Smooth muscle cell (in vitro differentiated cells): ENCODE data around the gene SPPL2A. TPM values are rescaled to one million over a fixed set of nuclear protein-coding genes. Genes with fewer than 3 reads are reported as not detected.

Experiments
- DNase-seq: peaks from one replicate; lab custom pipeline; 2025; ENCODE audit not compliant: unreplicated experiment; lab: John Stamatoyannopoulos, UW
- H2AFZ ChIP-seq: fragments of 200-600 bp; sonication (generic); 2 replicates; pipeline ENCODE4 v1.6.0; 2016; ENCODE audit warnings: antibody characterized with exemption, low read depth, mild to moderate bottlenecking
- H3F3A ChIP-seq: fragments of 200-600 bp; sonication (generic); 2 replicates; pipeline ENCODE4 v1.6.0; 2017; ENCODE audit warnings: antibody characterized with exemption, low read depth
- H3K27ac ChIP-seq: fragments of 200-600 bp; sonication (generic); 2 replicates; pipeline ENCODE4 v1.5.1; 2016; ENCODE audit warnings: low read depth, mild to moderate bottlenecking
- H3K27me3 ChIP-seq: fragments of 200-600 bp; sonication (generic); 2 replicates; pipeline ENCODE4 v1.6.1; 2016; ENCODE audit warnings: low read depth, mild to moderate bottlenecking
- H3K36me3 ChIP-seq: fragments of 200-600 bp; sonication (generic); 2 replicates; pipeline ENCODE4 v1.5.1; 2016; ENCODE audit warnings: low read depth
- H3K4me1 ChIP-seq: fragments of 200-600 bp; sonication (generic); 2 replicates; pipeline ENCODE4 v1.5.1; 2016; ENCODE audit warnings: low read depth
- H3K4me2 ChIP-seq: fragments of 200-600 bp; sonication (generic); 2 replicates; pipeline ENCODE4 v1.6.0; 2016; ENCODE audit warnings: mild to moderate bottlenecking
- H3K4me3 ChIP-seq: fragments of 200-600 bp; sonication (generic); 2 replicates; pipeline ENCODE4 v1.5.1; 2016; ENCODE audit warnings: mild to moderate bottlenecking
- H3K79me2 ChIP-seq: fragments of 200-600 bp; sonication (generic); 2 replicates; pipeline ENCODE4 v1.6.0; 2016; ENCODE audit warnings: low read depth, mild to moderate bottlenecking
- H3K9ac ChIP-seq: fragments of 200-600 bp; sonication (generic); 2 replicates; pipeline ENCODE4 v1.6.0; 2016; ENCODE audit warnings: low read depth
- H3K9me3 ChIP-seq: fragments of 200-600 bp; sonication (generic); replicated peaks from 2 replicates; pipeline ENCODE4 v1.5.1; 2016; ENCODE audit warnings: low read depth
- H4K20me1 ChIP-seq: fragments of 200-600 bp; sonication (generic); 2 replicates; pipeline ENCODE4 v1.6.0; 2016; ENCODE audit warnings: low read depth
- CTCF ChIP-seq: fragments of 200-600 bp; sonication (generic); IDR thresholded peaks from 2 replicates; pipeline ENCODE4 v1.5.1; 2017; ENCODE audit warnings: borderline replicate concordance, mild to moderate bottlenecking, antibody characterized with exemption; ENCODE audit not compliant: insufficient read depth, poor library complexity, severe bottlenecking
- WGBS: methylation state at CpG from one replicate; pipeline ENCODE4 v1.1.7; 2016; ENCODE audit warnings: low lambda C conversion rate; 5-methylcytosine and 5-hydroxymethylcytosine counted together
- polyA plus RNA-seq: library from polyadenylated mRNA; unstranded; fragments of >200 nt; fragmentation: Nextera tagmentation; extraction: Ambion mirVana; gene quantifications from 2 replicates; pipeline ENCODE4 v1.2.1, GENCODE V29; 2016
- total RNA-seq: library from RNA; depleted of rRNA; stranded (reverse); fragments of >200 nt; gene quantifications from 2 replicates; pipeline ENCODE4 v1.2.3, GENCODE V29; 2014

SPPL2A gene
- total and polyA plus RNA-seq, 2 experiments from 2014 or later = 62.2 to 265 TPM

GRCh38 chr15:50783895-50784294 is 18.4 kb upstream of the SPPL2A start:
- no peaks in the 10 kb centered on the region for H3K36me3 ChIP-seq
- no peaks in the 10 kb centered on the region for H3F3A ChIP-seq
- H3K27me3 ChIP-seq = no peaks in the 10 kb centered on the region
- TF ChIP-seq CTCF = no peak
- no peak for DNase-seq
- no peaks in the 10 kb centered on the region for H3K9me3 ChIP-seq
- H3K79me2 ChIP-seq = no peaks in the 10 kb centered on the region
- H4K20me1 ChIP-seq = no peaks in the 10 kb centered on the region
- H3K9ac ChIP-seq = no peak overlapping the region
- no peak overlapping the region for H2AFZ ChIP-seq
- H3K4me1 ChIP-seq = no peaks in the 10 kb centered on the region
- H3K4me3 ChIP-seq = no peak overlapping the region
- H3K27ac ChIP-seq = no peak overlapping the region
- no peak overlapping the region for H3K4me2 ChIP-seq

GRCh38 chr15:50783411-50783810 is 17.9 kb upstream of the SPPL2A start:
- no peak overlapping the region for H2AFZ ChIP-seq
- no peaks in the 10 kb centered on the region for H3K4me1 ChIP-seq
- H3F3A ChIP-seq = no peaks in the 10 kb centered on the region
- no peaks in the 10 kb centered on the region for H3K36me3 ChIP-seq
- no peak for TF ChIP-seq CTCF
- no peaks in the 10 kb centered on the region for H3K27me3 ChIP-seq
- no peak overlapping the region for H3K4me2 ChIP-seq
- no peaks in the 10 kb centered on the region for H4K20me1 ChIP-seq
- no peak overlapping the region for H3K4me3 ChIP-seq
- H3K27ac ChIP-seq = no peak overlapping the region
- H3K9me3 ChIP-seq = no peaks in the 10 kb centered on the region
- DNase-seq = no peak
- H3K79me2 ChIP-seq = no peaks in the 10 kb centered on the region
- H3K9ac ChIP-seq = no peak overlapping the region
- WGBS = 33% methylated on average over 2 of the region's 2 CpGs

- Histone ChIP-seq H3K36me3 (no peaks in the 10 kb centered on the region), H3F3A (no peaks in the 10 kb centered on the region), H2AFZ (no peak overlapping the region), H3K27me3 (no peaks in the 10 kb centered on the region), H3K9ac (no peak overlapping the region), H3K4me1 (no peaks in the 10 kb centered on the region), H4K20me1 (no peaks in the 10 kb centered on the region), H3K9me3 (no peaks in the 10 kb centered on the region), H3K4me2 (no peak overlapping the region), H3K79me2 (no peaks in the 10 kb centered on the region), H3K4me3 (no peak overlapping the region), H3K27ac (no peak overlapping the region)
- TF ChIP-seq CTCF = no peak
- WGBS = 91% methylated on average over 5 of the region's 5 CpGs
- no peak for DNase-seq
Observed at GRCh38 chr15:50778086-50778485, 12.6 kb upstream of the SPPL2A start.

- Histone ChIP-seq H2AFZ (no peak overlapping the region), H3K36me3 (no peaks in the 10 kb centered on the region), H3K9me3 (no peaks in the 10 kb centered on the region), H3K4me3 (no peak overlapping the region), H3K9ac (no peak overlapping the region), H3K4me1 (no peaks in the 10 kb centered on the region), H3K27me3 (no peaks in the 10 kb centered on the region), H3K4me2 (no peak overlapping the region), H4K20me1 (no peaks in the 10 kb centered on the region), H3K27ac (no peak overlapping the region), H3F3A (no peaks in the 10 kb centered on the region), H3K79me2 (no peaks in the 10 kb centered on the region)
- WGBS = 96% methylated on average over 3 of the region's 3 CpGs
- TF ChIP-seq CTCF = no peak
- no peak for DNase-seq
Observed at GRCh38 chr15:50777042-50777441, 11.5 kb upstream of the SPPL2A start.
